ENCODE measurements around the gene ADARB2.
"Not testable (repeated sequence)": the region's sequence is repeated elsewhere in the genome, so short reads cannot be mapped to it uniquely, and the experiment has no call there.

The ADARB2 gene

DNA sequence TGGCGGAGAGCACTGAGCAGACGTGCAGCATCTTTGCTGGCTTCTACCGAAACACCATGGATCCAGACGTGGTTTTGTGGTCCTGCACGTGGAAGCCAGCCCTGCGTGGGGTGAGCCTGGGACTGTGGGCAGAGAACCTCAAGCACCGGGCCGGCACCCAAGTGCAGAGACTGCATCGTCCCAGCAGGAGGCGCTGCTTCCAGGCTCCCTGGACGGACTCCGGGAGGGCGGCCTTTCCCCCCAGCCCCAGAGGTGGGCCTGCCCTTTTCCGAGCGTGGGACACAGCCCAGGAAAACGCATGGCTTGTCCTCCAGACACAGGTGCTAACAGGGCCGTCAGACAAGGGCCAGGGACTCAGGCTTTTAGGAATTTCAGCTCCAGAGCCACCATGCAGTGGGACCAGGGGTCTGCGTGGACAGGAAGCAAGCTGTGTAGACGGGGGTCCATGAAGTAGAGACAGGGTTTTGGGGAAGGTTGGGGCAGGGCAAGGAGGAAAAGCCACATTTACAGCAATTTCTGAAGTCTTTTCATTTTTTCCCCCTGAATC is 377.2 kb downstream of the ADARB2 start:
- no peak for DNase-seq

DNA sequence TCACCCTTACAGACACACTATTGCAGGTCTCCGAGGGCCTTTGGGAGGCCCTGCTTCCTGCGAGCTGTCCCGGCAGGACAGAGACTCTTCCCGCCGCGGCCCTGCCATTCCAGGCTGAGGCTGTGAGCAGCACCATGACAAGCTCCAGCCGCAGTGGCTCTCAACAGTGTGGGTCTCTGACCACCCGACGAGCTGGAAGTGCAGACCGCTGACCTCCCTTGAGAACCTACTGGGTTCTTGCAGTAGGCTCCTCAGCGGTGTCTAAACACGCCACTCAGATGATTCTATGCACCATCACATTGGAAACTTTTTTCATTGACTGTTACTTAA is 377.7 kb downstream of the ADARB2 start:
- DNase-seq, result no peak

DNA sequence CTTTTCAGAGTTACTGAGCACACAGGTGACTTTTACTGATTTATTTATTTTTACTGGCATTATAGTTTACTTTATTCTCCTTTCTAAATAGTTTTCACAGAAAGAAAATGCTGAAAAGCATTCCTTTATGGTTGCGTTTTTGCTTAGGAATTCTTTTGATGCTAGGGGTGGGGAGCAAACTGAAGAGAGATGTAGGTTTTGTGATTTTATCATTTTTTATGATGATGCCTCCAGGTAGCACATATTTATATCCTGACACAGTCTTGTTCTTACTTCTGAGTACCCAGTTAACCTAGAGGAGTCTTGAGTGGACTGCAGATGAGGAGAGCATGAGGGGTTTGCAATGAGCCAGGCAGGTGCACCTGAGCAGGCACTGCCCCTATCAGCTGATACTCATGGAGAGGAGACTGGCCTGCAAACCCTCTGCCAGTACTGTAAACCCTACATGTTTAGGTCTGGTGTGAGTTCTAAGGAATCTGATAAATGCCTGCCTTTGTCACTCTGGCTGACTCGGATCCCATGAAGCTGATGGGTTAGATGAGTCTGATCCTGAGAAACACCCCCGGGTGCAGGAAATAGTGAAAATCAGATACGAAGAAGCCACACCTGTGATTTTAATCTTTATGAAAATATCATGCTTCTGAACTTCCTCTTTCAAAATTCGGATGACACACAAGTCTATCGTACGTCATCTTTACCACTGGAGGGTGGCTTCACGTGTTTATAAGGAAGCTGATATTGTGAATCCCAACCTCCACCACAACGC is 378.3 kb downstream of the ADARB2 start:
- no peak for DNase-seq

DNA sequence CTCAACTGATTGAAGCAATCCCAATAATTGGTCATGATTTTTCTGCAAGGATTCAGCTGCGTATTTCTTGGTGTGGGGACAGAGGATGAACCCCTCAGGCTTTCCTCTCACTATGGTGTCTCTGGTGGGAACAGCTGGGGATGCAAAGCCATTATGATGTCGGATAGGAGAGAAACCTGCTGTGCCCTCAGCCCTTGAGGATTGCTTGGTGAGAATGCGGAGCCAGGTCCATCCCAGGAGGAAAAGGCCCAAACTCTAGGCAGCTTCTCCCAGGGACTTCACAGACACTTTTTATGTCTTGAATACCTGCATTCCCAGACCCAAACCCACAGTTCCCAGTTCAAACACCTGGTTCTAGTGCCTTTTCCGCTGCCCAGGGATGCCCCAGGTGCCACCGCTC is 379.2 kb downstream of the ADARB2 start:
- no peak for DNase-seq

DNA sequence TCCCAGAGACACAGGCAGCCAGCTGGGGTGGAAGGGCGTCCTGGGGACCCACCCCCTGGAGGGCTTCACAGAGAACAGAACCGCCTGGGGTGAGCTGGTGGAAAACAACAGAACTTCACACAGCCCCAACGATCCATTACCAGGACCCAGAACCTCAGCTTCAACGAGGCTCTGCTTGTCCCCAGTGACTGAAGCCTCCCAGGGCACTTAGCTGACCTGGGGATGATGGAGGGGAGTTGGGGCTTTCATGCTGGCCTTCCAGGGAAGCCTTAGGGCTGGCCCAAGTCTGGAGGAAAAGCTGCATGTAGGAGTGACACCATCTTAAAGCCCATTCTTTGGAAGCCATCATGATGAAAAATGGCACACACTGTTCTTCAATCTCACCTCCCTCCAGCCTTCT is 381.0 kb downstream of the ADARB2 start:
- no peak for DNase-seq

DNA sequence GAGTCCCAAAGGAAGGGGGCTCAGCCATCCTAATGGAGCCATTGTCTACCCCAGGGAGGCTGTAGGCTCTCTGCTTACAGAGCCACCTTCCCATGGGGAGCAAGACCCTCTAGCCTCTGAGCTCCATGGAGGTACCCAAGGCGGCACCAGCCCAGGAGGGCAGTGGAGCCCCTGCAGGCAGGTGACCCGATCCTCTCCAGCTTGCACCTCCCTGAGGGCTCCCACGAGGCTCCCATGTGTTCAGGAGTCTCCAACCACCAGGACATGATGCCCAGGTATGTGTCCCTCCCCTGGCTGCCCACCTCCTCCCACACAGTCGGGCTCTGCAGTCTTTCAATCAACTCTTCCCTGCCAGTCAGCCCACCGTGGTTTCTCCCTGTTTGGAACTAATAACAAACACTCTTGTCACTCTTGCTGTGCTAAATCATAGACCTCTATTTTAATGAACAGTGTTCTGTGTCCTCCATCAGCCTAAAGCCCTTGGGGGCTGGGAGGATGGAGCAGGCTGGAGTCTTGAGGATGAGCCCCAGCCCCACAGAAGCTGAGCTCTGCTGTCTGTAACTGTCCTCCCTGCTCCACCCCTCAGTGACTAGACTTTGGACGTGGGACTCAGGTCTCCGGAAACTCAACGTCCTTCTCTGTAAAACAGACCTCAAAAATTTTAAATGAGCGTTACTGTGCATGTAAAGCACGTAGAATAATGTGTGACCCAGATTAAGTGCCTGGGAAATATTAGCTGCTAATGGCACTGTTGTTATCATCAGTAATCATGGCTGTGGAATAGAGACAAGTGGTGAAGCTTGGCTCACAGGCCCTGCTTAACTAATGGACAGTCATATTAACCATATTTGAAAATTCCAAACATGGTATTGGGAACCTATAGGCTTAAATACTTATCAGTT is 382.3 kb downstream of the ADARB2 start:
- DNase-seq, result no peak

DNA sequence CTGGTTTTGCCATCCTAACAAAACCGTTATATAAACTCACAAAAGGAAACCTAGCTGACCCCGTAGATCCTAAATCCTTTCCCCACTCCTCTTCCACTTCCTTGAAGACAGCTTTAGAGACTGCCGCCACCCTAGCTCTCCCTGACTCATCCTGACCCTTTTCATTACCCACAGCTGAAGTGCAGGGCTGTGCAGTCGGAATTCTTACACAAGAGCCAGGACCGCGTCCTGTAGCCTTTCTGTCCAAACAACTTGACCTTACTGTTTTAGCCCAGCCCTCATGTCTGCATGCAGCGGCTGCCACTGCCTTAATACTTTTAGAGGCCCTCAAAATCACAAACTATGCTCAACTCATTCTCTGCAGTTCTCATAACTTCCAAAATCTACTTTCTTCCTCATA is 385.0 kb downstream of the ADARB2 start:
- not testable (repeated sequence) for DNase-seq

DNA sequence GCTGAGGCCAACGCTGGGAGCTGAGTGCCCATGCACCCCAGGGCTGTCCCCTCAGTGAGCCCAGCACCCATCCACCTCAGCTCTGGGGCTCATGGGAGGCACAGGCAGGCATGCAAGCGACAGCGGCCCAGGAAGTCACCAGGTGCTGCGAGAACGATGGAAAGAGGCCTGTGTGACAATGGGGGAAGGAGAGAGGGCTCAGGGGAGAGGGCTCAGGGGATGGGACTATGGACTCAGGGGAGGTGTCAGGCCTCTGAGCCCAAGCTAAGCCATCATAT is 388.6 kb downstream of the ADARB2 start:
- no peak for DNase-seq

DNA sequence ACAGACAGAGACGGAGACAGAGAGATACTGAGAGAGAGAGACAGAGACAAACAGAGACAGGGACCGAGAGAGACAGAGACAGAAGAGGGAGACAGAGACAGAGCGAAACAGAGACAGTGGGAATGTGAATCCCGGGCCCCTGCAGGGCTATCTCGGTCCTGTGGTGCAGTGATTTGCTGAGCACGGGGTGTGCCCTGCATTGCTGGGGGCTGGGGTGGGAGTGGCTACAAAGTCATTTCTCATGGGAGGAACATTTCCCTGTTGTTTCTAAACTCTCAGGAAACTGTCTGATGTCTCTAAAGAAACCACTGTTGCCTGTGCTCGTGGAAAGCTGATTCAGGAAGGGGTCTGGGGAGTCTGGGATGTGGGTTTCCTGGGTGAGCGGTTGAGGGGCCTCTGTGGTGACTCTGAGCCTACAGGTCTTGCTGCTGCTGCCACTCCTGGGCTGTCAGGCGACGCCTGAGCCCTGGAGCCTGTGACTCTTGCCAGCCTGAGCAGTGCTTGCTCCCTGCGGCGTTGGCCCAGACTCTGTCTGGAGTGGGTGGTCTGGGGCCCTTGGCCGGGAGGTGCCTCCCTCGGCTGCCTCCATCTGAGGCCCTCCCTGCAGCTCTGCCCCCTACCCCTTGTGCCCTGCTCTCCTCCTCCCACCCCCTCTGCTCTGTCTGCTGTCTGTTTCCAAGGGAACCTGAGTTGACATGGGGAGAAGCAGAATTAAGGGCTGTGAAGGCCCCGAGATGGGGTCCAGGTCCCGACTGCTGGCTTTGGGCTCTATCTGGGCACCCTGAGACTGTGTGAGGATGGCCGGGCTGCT is 389.2 kb downstream of the ADARB2 start:
- no peak for DNase-seq

DNA sequence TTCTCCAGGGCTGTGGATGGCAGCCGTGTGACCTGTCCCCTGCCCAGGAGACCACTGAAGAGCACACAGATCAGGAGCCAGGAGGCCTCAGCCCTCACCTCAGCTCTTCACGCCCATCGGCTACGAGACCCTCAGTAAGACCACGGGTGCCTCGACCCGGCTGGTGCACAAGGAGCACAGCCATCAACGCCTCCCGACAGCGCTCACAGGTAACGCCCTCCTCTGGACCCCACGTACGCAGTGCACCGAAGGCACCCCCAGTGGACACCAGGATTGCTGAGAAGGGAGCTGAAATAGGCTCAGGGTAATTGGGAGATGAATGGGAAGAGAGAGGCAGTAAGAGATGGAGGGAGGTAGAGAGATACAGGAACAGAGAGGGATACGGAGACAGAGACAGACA is 389.8 kb downstream of the ADARB2 start:
- no peak for DNase-seq

DNA sequence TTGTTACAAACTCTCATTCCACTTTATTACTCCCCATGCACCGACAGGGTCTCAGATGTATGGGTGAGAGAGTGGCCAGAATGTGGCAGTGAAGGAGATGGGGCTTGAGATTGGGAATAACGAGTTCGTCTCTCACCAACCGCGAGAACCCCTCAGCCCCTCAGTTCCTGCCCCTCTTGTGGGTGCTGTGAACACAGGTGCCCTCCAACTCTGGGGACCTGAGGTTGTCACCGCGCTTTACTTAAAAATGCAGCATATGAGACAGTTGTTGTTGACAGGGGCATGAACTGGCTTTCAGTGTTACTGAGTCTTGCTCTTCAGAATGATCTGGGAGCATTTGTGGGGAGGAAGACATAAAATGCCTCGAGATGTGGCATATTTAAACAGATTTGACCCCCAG is 391.1 kb downstream of the ADARB2 start:
- no peak for DNase-seq

DNA sequence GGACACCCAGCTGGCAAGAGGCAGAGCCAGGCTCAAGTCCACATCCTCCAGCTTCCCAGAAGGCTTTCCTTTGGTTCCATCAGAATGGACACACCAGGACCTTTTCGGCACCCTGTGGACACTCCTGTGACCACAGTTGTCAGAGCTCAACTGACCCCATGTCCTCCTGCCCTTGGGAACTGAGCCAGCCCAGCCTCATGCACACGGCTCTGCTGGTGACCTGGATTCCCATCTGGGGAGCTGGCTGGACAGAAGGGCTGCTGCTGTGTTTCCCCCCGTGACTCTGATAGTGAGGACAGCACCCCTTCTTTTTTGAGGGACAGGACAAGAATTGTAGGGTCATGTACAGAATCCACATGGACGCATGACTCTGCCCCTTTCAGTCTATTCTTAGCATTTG is 392.0 kb downstream of the ADARB2 start:
- DNase-seq, result no peak

DNA sequence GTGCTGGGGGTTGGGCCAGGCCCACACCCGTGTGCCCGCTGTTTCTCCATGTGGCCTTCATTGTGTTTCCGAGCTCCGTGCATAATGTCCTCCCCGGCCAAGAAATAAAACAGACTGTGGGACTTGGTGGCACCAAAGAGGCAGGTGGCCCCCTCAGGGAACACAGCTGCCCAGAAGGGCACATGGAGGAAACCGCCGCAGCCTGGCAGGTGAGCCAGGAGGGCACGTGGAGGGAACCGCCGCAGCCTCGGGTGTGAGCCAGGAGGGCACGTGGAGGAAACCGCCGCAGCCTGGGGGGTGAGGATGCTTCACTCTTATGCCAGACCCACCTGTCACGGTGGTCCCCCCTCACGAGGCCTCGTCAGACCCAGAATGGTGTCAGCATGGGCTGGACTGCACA is 392.5 kb downstream of the ADARB2 start:
- no peak for DNase-seq

DNA sequence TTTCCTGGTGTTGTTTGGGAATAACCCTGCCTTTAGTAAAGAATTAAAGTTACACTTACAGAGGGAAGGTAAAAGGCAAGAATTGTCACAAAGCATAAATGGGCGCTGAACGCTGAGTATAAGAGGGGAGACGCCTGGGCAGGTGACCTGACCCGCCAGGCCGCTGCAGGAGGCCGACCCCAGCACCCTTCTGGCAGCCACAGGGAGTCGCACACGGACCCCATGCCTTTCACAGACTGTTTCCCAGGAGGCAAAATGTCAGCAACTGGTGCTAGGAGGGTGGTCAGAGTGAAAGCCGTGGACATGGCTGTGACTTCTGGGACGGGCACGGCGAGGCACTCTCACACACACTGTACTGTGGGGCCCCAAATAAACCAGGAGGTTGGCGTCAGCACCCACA is 392.9 kb downstream of the ADARB2 start:
- no peak for DNase-seq

DNA sequence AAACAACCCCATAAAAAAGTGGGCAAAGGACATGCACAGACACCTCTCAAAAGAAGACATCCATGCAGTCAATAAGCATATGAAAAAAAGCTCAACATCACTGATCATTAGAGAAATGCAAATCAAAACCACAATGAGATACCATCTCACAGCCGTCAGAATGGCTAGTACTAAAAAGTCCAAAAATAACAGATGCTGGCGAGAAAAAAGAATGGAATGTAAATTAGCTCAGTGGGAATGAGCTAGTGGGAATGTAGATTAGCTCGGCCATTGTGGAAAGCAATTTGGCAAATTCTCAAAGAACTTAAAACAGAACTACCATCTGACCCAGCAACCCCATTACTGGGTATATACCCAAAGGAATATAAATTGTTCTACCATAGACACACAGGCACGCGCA is 394.1 kb downstream of the ADARB2 start:
- no peak for DNase-seq

DNA sequence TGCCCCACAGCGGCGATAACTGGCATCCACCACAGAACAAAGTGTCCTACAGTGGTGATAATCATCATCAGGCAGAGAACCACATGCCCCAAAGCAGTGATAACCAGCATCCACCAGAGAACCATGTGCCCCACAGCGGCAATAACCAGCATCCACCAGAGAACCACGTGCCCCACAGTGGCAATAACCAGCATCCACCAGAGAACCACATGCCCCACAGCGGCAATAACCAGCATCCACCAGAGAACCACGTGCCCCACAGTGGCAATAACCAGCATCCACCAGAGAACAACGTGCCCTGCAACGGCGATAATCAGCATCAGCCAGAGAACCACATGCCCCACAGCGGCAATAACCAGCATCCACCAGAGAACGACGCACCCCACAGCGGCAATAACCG is 396.3 kb downstream of the ADARB2 start:
- not testable (repeated sequence) for DNase-seq

DNA sequence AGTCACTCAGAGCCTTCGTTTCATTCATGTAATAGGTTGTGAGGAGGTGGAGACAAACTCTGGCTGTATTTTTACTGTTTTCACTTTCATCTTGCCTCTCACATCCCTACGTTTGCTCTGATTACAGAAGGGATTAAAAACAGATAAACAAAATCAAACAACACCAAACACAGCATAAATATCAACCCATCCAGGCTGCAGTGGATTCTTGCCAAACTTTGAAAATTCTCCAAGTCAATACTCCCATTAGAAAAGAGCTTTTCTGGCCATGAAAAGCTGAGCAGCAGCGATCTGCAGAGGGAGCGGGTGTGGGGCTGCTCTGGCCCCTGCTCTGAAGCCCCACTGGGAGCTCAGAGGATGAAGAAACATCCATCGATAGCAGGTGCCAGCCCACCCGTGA is 397.9 kb downstream of the ADARB2 start:
- DNase-seq, result no peak

DNA sequence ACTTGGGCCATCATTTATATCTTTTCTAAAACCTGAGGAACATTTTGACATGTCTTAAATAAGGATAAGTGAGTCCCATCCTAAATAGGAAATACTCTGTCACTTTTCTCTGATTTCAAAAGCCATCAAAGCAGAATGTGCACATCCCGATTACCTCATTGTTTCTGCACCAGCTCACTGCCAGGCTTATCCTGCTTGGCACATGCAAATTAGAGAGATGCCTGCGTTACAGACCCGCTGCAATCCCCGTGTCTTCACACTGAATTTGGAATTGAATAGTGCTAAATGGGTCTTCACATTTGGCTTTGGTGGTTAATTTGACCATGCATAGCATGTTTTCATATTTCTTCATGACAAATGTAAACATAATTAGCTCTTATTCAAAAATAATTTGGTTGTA is 401.7 kb downstream of the ADARB2 start:
- no peak for DNase-seq

DNA sequence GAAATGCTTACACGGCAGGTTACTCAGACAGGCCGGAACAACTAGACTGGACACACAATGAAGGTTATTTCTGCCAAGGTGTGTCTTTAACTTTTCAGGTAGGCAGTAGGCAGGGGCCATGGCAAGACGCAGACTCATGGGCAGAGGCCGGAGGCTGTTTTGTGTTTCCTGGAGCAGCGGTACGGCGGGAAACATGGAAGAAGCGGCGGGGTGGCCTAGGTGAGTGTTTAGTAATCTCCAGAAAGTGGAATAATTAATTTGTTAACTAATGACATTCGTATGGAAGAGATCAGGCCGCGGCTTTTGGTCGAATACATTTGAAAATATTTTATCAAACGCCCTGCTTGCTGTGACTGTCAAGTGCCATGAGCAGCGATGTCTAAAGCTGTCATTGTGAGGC is 403.3 kb downstream of the ADARB2 start:
- DNase-seq, result no peak

DNA sequence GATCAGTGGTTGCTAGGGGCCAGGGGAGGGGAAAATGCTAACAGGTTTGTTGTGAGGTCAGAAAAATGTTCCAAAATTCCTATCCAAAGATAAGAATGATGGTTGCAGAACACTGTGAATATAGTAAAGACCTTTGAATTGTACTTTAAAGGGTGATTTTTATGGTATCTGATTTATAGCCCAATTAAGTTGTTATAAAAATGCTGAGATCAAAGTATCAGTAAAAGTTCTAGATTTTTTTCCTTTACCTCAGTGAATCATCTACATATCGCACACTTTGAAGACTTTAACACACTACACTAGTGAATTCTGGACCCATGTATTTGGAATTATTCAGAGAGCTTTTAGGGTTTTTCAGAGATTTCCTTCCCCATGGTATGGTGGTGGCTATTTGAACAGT is 405.8 kb downstream of the ADARB2 start:
- DNase-seq, result no peak

DNA sequence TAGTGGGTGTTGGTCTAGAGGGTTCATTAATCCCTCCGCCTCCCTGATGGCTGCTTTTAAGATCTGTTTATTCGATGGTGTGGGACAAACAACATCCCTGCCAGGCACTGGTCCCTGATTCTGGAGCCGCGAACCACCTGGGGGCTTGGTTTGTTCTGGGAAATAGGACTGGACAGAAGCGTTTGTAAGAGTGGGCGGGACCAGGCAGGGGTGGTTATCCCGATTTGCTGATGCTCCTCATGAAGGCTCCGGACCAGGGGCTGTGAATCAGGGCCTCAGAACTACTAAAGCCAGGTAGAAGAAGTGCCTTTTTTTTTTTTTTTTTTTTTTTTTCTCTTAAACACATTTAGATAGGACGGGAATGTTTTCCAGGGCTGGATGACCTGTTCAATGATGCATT is 407.7 kb downstream of the ADARB2 start:
- no peak for DNase-seq

DNA sequence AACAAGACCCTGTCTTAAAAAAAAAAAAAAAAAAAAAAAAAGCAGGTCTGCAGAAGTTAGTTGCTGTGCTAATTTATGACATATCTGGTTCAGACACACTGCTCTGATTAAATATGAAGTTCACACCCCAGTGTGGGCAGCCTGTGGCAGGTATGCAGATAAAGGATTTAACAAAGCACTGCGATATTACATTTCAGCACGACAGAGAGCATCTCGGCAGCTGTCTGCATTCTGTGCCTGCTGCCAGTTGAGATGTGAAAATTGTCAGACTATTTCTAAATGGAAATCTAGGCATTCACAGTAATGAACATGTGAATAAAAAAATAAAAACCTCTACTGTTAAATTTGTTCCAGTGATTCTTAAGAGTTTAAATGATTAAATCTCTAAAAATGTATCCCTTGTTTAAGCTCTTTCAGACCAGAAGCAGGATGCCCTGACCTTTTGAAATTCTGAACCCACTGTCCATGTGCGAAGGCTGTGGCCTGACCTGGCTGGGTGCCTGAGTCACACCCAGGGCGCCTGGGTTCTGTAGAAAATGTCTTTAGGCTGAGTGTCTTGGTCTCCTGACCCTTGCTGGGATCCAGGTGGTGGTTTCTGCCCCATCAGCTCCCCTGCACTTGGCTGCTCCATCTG is 408.2 kb downstream of the ADARB2 start:
- DNase-seq, result no peak

DNA sequence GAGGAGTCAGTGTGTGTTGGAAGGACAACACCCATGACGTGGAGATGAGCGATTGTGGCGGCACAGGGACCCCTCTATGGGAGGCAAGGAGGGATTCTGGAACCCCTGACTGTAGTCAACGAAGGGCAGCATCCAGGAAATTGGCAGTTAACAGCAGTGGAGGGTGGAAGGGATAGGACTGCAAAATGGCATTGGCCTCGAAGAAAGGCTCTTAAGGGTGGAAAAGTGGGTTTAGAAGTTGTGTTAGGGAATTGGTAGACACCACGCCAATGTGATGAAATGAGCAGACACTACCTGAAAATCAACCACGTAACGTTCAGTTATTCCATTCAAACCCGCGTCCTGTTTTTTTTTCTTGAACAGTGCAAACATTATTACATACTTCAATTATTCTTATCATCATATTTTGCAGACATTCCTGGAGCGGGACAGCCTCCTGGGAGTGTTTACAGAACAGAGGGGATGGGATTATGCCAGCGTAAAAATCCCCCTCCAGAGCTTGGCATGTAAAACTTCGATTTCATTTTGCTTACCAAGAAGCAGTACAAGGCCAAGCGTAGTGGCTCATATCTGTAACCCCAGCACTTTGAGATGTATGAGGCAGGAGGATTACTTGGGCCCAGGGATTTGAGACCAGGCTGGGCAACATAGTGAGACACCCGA is 409.0 kb downstream of the ADARB2 start:
- DNase-seq, result no peak
